Germinal center (tissue), 1 donor: ENCODE measurements around the gene HRG.
"Not testable (repeated sequence)": the region's sequence is repeated elsewhere in the genome, so short reads cannot be mapped to it uniquely, and the experiment has no call there.

Experiments
- DNase-seq: peaks from one replicate; pipeline ENCODE4 v3.0.0; 2012; ENCODE audit warnings: mixed read lengths, low spot score

HRG gene

GRCh38 chr3:186680869-186681268 is 15.1 kb downstream of the HRG start:
- no peak for DNase-seq

- DNase-seq: no peak
Measured at GRCh38 chr3:186682812-186683211, 17.0 kb downstream of the HRG start.

GRCh38 chr3:186683979-186684378 is 18.2 kb downstream of the HRG start:
- no peak for DNase-seq

- DNase-seq: not testable (repeated sequence)
Measured at GRCh38 chr3:186686475-186686874, 20.7 kb downstream of the HRG start.

GRCh38 chr3:186687120-186687651 is 21.4 kb downstream of the HRG start:
- no peak for DNase-seq

- DNase-seq: not testable (repeated sequence)
Measured at GRCh38 chr3:186690304-186690703, 24.5 kb downstream of the HRG start.

GRCh38 chr3:186691676-186692075 is 25.9 kb downstream of the HRG start:
- DNase-seq: no peak

- DNase-seq: no peak
Measured at GRCh38 chr3:186693843-186694242, 28.0 kb downstream of the HRG start.

- DNase-seq: no peak
Measured at GRCh38 chr3:186694288-186695032, 28.6 kb downstream of the HRG start.

GRCh38 chr3:186696522-186696921 is 30.7 kb downstream of the HRG start:
- DNase-seq: no peak

- DNase-seq: no peak
Measured at GRCh38 chr3:186697510-186697909, 31.7 kb downstream of the HRG start.

GRCh38 chr3:186700267-186700666 is 34.5 kb downstream of the HRG start:
- DNase-seq: no peak

GRCh38 chr3:186702451-186702850 is 36.6 kb downstream of the HRG start:
- not testable (repeated sequence) for DNase-seq

GRCh38 chr3:186705882-186706780 is 40.3 kb downstream of the HRG start:
- DNase-seq: no peak

- DNase-seq: no peak
Measured at GRCh38 chr3:186708983-186709679, 43.3 kb downstream of the HRG start.

- DNase-seq: not testable (repeated sequence)
Measured at GRCh38 chr3:186710694-186711093, 44.9 kb downstream of the HRG start.

GRCh38 chr3:186713499-186713898 is 47.7 kb downstream of the HRG start:
- DNase-seq: no peak

GRCh38 chr3:186717039-186717457 is 51.2 kb downstream of the HRG start, which contains the start of gene KNG1:
KNG1 (plus strand) TSS chr3:186717359; CDS start chr3:186717543, 184 bp downstream.
- DNase-seq: no peak

GRCh38 chr3:186719945-186720739 is 54.3 kb downstream of the HRG start:
- no peak for DNase-seq

- no peak for DNase-seq
Measured at GRCh38 chr3:186722457-186722856, 56.6 kb downstream of the HRG start.

GRCh38 chr3:186724911-186725310 is 59.1 kb downstream of the HRG start:
- no peak for DNase-seq
